A673 (cell line): ENCODE data around the gene RBBP6. TPM values are rescaled to one million over a fixed set of nuclear protein-coding genes. Genes with fewer than 3 reads are reported as not detected.
A peak's percentile ranks its signal among the peaks of the same experiment; 100 is the strongest.
"Not testable (repeated sequence)": the region's sequence is repeated elsewhere in the genome, so short reads cannot be mapped to it uniquely, and the experiment has no call there.

Experiments used
- BruUV-seq: library from RNA; stranded (reverse); fragments of 400-500 nt; replicated peaks from 2 replicates; lab custom pipeline; 2021; lab: Mats Ljungman, UMichigan
- CTCF ChIA-PET: fragments of 300-600 bp; sonication (Branson Sonifier 250); formaldehyde crosslinking; loops from one replicate; lab custom pipeline; 2022; ENCODE audit warnings: antibody characterized with exemption; lab: Charles Lee
- POLR2A ChIA-PET: fragments of 300-600 bp; sonication (Branson Sonifier 250); formaldehyde crosslinking; loops from one replicate; lab custom pipeline; 2022; ENCODE audit warnings: antibody characterized with exemption; ENCODE audit not compliant: low non-redundant PET; lab: Charles Lee
- DNase-seq: peaks from one replicate; pipeline ENCODE4 v3.0.0-alpha.2; 2015; ENCODE audit warnings: low spot score
- H3K27ac ChIP-seq: fragments of 200-600 bp; sonication (generic); 2 replicates; pipeline ENCODE4 v1.5.1; 2016; ENCODE audit warnings: mixed run types, low read depth, mild to moderate bottlenecking, mixed read lengths, antibody characterized with exemption, low read length; ENCODE audit not compliant: poor library complexity, severe bottlenecking
- H3K27me3 ChIP-seq: fragments of 200-600 bp; sonication (generic); replicated peaks from 2 replicates; pipeline ENCODE4 v1.6.1; 2017; ENCODE audit warnings: mixed run types, low read depth, mild to moderate bottlenecking, mixed read lengths, antibody characterized with exemption, low read length; ENCODE audit not compliant: insufficient read depth, poor library complexity
- H3K36me3 ChIP-seq: fragments of 200-600 bp; sonication (generic); 2 replicates; pipeline ENCODE4 v1.6.1; 2016; ENCODE audit warnings: mixed run types, mild to moderate bottlenecking, mixed read lengths, antibody characterized with exemption, low read length; ENCODE audit not compliant: insufficient read depth, poor library complexity, severe bottlenecking
- H3K4me1 ChIP-seq: fragments of 200-600 bp; sonication (generic); 2 replicates; pipeline ENCODE4 v1.6.1; 2017; ENCODE audit warnings: mixed run types, mild to moderate bottlenecking, mixed read lengths, antibody characterized with exemption, low read length; ENCODE audit not compliant: insufficient read depth, poor library complexity, severe bottlenecking
- H3K4me3 ChIP-seq: fragments of 200-600 bp; sonication (generic); 2 replicates; pipeline ENCODE4 v1.5.1; 2016; ENCODE audit warnings: low read depth, mixed run types, mild to moderate bottlenecking, mixed read lengths, low read length; ENCODE audit not compliant: poor library complexity, severe bottlenecking
- H3K9me3 ChIP-seq: fragments of 200-600 bp; sonication (generic); 2 replicates; pipeline ENCODE4 v1.6.1; 2016; ENCODE audit warnings: mixed run types, low read depth, mild to moderate bottlenecking, mixed read lengths, antibody characterized with exemption, low read length; ENCODE audit not compliant: poor library complexity, severe bottlenecking
- EZH2 ChIP-seq: fragments of 200-600 bp; sonication (generic); IDR thresholded peaks from 2 replicates; pipeline ENCODE4 v1.6.1; 2017; ENCODE audit warnings: borderline replicate concordance, low read depth, mild to moderate bottlenecking, mixed read lengths, antibody characterized with exemption, low read length; ENCODE audit not compliant: poor library complexity, severe bottlenecking
- intact Hi-C: fragments of 100-400 bp; cut with micrococcal nuclease; formaldehyde crosslinking; loops from one replicate; pipeline ENCODE4 v1.10.0; 2022; ENCODE audit not compliant: unreplicated experiment
- total RNA-seq: library from RNA; stranded (reverse); gene quantifications from 2 replicates; pipeline ENCODE4 v1.2.3, GENCODE V29; 2021
- TF ChIP-seq, protein P1 (sequence below): fragments of 300-800, 200-600 bp; sonication (generic); conservative IDR thresholded peaks from 2 replicates; pipeline ENCODE4 v1.5.1; 2017; ENCODE audit warnings: low read depth, mild to moderate bottlenecking, antibody characterized with exemption, low read length, moderate library complexity, mixed read lengths

Gene RBBP6
- total RNA-seq, 1 experiment from 2014 or later = 78.9 TPM

DNA sequence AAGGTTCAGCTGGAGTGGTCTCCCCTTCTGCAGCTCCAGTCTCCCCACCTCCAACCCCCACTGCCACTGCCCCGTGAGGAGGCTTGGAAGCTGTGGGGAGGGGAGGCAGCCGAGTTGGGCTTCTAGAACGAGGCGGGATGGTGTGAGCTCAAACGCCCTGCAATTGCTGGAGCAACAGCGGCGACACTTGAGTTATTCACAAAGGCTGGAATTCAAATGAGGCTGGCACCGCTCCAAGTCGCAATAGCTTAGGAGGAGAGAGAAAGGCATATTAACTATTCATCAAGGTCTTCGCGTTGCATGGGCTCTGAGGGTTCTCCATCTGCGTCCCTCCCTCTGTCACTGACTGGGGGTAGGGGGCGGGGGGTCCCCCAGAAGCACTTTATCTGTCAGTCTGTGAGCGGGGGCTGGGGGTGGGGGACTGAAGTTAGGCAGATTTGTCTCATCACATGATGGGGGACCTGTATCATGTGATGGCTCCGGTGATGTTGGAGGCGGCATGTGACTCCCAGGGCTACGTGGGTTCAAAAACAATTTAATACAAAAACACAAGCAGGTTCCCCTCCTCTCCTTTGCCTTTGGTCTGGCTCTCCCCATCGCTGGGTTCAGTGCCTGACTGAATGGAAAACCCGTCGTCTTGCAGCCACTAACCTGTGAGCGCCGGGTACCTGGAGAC, 70.5 kb downstream of the RBBP6 start:
- intact Hi-C loops = no loop called here
- DNase-seq = peak; percentile 93
- H3K4me1 ChIP-seq = peaks cover 4% of the 10 kb centered on the region
- BruUV-seq = no TSS peak
- no peaks in the 10 kb centered on the region for H3K36me3 ChIP-seq
- H3K4me3 ChIP-seq = peak overlapping the region; percentile 49
- H3K27me3 ChIP-seq = no peaks in the 10 kb centered on the region
- no peaks in the 10 kb centered on the region for H3K9me3 ChIP-seq
- ChIA-PET CTCF (interaction anchor here (0.5 to 0.7 kb wide), 2 partner anchors 13 to 357 kb away, joined by 3 to 12 read pairs; no protein-coding TSS in a partner anchor), POLR2A (interaction anchor here (0.7 to 0.8 kb wide), 2 partner anchors 22 to 24 kb away, joined by 5 to 18 read pairs; no protein-coding TSS in a partner anchor)
- H3K27ac ChIP-seq = peak overlapping the region; percentile 18
- no peak for TF ChIP-seq EZH2
- TF ChIP-seq, protein P1, sequence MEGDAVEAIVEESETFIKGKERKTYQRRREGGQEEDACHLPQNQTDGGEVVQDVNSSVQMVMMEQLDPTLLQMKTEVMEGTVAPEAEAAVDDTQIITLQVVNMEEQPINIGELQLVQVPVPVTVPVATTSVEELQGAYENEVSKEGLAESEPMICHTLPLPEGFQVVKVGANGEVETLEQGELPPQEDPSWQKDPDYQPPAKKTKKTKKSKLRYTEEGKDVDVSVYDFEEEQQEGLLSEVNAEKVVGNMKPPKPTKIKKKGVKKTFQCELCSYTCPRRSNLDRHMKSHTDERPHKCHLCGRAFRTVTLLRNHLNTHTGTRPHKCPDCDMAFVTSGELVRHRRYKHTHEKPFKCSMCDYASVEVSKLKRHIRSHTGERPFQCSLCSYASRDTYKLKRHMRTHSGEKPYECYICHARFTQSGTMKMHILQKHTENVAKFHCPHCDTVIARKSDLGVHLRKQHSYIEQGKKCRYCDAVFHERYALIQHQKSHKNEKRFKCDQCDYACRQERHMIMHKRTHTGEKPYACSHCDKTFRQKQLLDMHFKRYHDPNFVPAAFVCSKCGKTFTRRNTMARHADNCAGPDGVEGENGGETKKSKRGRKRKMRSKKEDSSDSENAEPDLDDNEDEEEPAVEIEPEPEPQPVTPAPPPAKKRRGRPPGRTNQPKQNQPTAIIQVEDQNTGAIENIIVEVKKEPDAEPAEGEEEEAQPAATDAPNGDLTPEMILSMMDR = no peak

DNA sequence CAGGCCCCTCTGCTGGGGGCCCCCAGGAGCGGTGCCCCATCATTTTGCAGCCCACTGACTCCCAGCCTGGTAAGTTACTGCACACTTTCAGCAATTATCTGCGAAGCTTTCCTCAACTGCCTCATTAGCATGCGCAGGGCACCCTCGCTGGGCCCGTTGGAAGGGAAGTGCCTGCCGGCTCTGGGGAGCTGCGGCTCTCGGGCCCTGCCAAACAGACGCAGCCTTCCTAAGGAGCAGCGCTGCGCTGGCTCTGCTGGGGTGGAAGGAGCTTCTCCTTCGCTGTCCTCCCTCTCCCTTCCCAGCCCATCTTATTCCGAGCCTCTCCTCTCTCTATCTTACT, 71.0 kb downstream of the RBBP6 start:
- CTCF ChIA-PET = no interaction called here
- no peaks in the 10 kb centered on the region for H3K9me3 ChIP-seq
- no TSS peak for BruUV-seq
- intact Hi-C loops = no loop called here
- H3K4me3 ChIP-seq = peak overlapping the region; percentile 49
- H3K27me3 ChIP-seq = no peaks in the 10 kb centered on the region
- H3K27ac ChIP-seq = peak overlapping the region; percentile 18
- peaks cover 4% of the 10 kb centered on the region for H3K4me1 ChIP-seq
- POLR2A ChIA-PET = no interaction called here
- TF ChIP-seq, protein P1 = no peak
- TF ChIP-seq EZH2 = no peak
- H3K36me3 ChIP-seq = no peaks in the 10 kb centered on the region
- DNase-seq = peak; percentile 72

DNA sequence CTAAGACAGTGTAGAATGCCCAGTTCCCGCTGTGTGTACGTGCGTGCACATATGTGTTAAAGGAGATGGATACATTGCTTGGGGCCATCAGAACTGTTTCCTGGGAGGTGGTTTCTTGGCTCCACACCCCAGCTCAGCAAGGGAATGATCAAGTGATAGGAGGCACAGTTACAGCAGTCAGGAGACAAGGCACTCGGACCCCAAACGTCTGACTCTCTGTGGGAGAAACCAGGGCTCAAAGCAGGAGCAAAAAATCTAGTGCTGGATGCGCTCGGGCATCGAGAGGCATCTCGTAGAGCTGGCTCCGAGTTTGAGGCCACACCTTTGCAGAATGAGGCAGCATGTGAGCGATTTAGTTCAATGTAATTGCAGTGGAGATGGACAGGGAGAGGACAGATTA, 71.9 kb downstream of the RBBP6 start:
- ChIA-PET CTCF (interaction anchor here (0.6 kb wide), 1 partner anchor 525 kb away, joined by 3 read pairs; no protein-coding TSS in a partner anchor), POLR2A (no interaction called here)
- Histone ChIP-seq H3K9me3 (no peaks in the 10 kb centered on the region), H3K36me3 (no peaks in the 10 kb centered on the region), H3K4me3 (no peak overlapping the region), H3K27ac (no peak overlapping the region), H3K27me3 (no peaks in the 10 kb centered on the region), H3K4me1 (peaks cover 4% of the 10 kb centered on the region)
- intact Hi-C loops = no loop called here
- TF ChIP-seq EZH2 = no peak
- BruUV-seq = TSS peak; percentile 57
- no peak for DNase-seq

DNA sequence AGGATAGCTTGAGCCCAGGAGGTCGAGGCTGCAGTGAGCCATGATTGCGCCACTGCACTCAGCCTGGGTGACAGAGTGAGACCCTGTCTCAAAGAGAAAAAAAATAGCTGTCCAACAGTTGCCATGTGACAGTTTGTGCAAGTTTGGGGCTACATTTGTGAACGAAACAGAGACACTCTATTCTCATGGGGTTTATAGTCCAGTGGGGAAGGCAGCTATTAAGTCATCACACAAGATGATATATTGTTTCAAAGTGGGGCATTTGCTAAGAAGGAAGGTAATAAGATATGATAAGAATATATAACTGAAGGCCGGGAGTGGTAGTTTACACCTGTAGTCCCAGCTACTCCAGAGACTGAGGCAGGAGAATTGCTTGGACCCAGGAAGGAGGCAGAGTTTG, 73.3 kb downstream of the RBBP6 start:
- Histone ChIP-seq H3K4me1 (peaks cover 4% of the 10 kb centered on the region), H3K27ac (no peak overlapping the region), H3K9me3 (no peaks in the 10 kb centered on the region), H3K4me3 (no peak overlapping the region), H3K36me3 (no peaks in the 10 kb centered on the region), H3K27me3 (no peaks in the 10 kb centered on the region)
- CTCF ChIA-PET = interaction anchor here (0.6 kb wide), 1 partner anchor 65 kb away, joined by 3 read pairs; no protein-coding TSS in a partner anchor
- intact Hi-C loops = no loop called here
- BruUV-seq = no TSS peak
- DNase-seq = no peak
- TF ChIP-seq, protein P1 = no peak
- no peak for TF ChIP-seq EZH2
- POLR2A ChIA-PET = no interaction called here

DNA sequence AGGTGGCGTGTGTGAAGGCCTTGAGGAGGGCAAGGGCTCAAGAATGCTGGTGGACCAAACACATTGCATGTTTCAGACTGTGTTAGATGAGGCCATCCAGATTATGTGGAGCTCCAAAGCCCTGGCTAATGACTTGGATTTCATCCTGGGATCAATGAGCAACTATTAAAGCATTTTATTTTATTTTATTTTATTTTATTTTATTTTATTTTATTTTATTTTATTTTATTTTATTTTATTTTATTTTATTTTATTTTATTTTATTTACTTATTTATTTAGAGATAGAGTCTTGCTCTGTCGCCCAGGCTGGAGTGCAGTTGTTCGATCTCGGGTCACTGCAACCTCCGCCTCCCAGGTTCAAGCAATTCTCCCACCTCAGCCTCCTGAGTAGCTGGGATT, 73.9 kb downstream of the RBBP6 start:
- BruUV-seq, CTCF ChIA-PET, H3K36me3 ChIP-seq, H3K27ac ChIP-seq, POLR2A ChIA-PET, H3K27me3 ChIP-seq, H3K4me3 ChIP-seq, H3K9me3 ChIP-seq, DNase-seq, intact Hi-C loops, H3K4me1 ChIP-seq: not testable (repeated sequence)
